Stimulated activated CD8-positive, alpha-beta memory T cell treated with anti-CD3 and anti-CD28 coated beads, Interleukin-15, amount 100 ng/mL, for 4 hours (primary cell): ENCODE data around the gene YTHDF2.
A peak's percentile ranks its signal among the peaks of the same experiment; 100 is the strongest.
"Not testable (repeated sequence)": the region's sequence is repeated elsewhere in the genome, so short reads cannot be mapped to it uniquely, and the experiment has no call there.

Experiments
- DNase-seq, 2 donors: peaks; one replicate each; pipeline ENCODE4 v3.0.0-alpha.2; 2020; ENCODE audit warnings: low read depth in 2 of 2

Gene YTHDF2

GRCh38 chr1:28759257-28759656, 22.5 kb downstream of the YTHDF2 start:
- DNase-seq: no peak

- DNase-seq: no peak
Measured at GRCh38 chr1:28761189-28761588, 24.4 kb downstream of the YTHDF2 start.

GRCh38 chr1:28766532-28767183, 29.9 kb downstream of the YTHDF2 start:
- DNase-seq: no peak

- no peak for DNase-seq
Measured at GRCh38 chr1:28770601-28771165, 33.9 kb downstream of the YTHDF2 start.

GRCh38 chr1:28771921-28772320, 35.2 kb downstream of the YTHDF2 start:
- not testable (repeated sequence) for DNase-seq

GRCh38 chr1:28773105-28773504, 36.4 kb downstream of the YTHDF2 start:
- no peak for DNase-seq

GRCh38 chr1:28775121-28775942, 38.6 kb downstream of the YTHDF2 start:
- peak; percentile 40 to 48 for DNase-seq

- DNase-seq: no peak
Measured at GRCh38 chr1:28776341-28776740, 39.6 kb downstream of the YTHDF2 start.

GRCh38 chr1:28778021-28778420, 41.3 kb downstream of the YTHDF2 start:
- no peak for DNase-seq

- no peak for DNase-seq
Measured at GRCh38 chr1:28779751-28780408, 43.1 kb downstream of the YTHDF2 start.

- no peak for DNase-seq
Measured at GRCh38 chr1:28781305-28781704, 44.6 kb downstream of the YTHDF2 start.

- DNase-seq: no peak
Measured at GRCh38 chr1:28782011-28782410, 45.3 kb downstream of the YTHDF2 start.

GRCh38 chr1:28783363-28783762, 46.6 kb downstream of the YTHDF2 start:
- DNase-seq: no peak

- no peak for DNase-seq
Measured at GRCh38 chr1:28789412-28789811, 52.7 kb downstream of the YTHDF2 start.

GRCh38 chr1:28789816-28790215, 53.1 kb downstream of the YTHDF2 start:
- DNase-seq: no peak

GRCh38 chr1:28790377-28791035, 53.8 kb downstream of the YTHDF2 start:
- no peak for DNase-seq

- DNase-seq: not testable (repeated sequence)
Measured at GRCh38 chr1:28791929-28792328, 55.2 kb downstream of the YTHDF2 start.

- DNase-seq: no peak
Measured at GRCh38 chr1:28792644-28793121, 55.9 kb downstream of the YTHDF2 start.

GRCh38 chr1:28794582-28794981, 57.8 kb downstream of the YTHDF2 start:
- not testable (repeated sequence) for DNase-seq

GRCh38 chr1:28796352-28797211, 59.8 kb downstream of the YTHDF2 start:
- DNase-seq: no peak

GRCh38 chr1:28800324-28800723, 63.6 kb downstream of the YTHDF2 start:
- no peak for DNase-seq
